Progenitor cell of endocrine pancreas (in vitro differentiated cells): Measurements from ENCODE around the gene MAD1L1. TPM values are rescaled to one million over a fixed set of nuclear protein-coding genes. Genes with fewer than 3 reads are reported as not detected.

ENCODE experiments used
- DNase-seq: peaks from one replicate; pipeline ENCODE4 v3.0.0; 2021; ENCODE audit warnings: low spot score; ENCODE audit not compliant: unreplicated experiment
- H3K27ac Mint-ChIP-seq: 2 replicates; pipeline ENCODE4 v1.8.0; 2021; ENCODE audit warnings: mild to moderate bottlenecking, moderate library complexity, mixed read lengths
- H3K27me3 Mint-ChIP-seq: 2 replicates; pipeline ENCODE4 v1.8.0; 2021; ENCODE audit warnings: mixed read lengths
- H3K36me3 Mint-ChIP-seq: 2 replicates; pipeline ENCODE4 v1.8.0; 2022; ENCODE audit warnings: mixed read lengths; ENCODE audit not compliant: insufficient read depth
- H3K4me1 Mint-ChIP-seq: 2 replicates; pipeline ENCODE4 v1.8.0; 2021; ENCODE audit warnings: low read depth, mixed read lengths
- H3K4me3 Mint-ChIP-seq: 2 replicates; pipeline ENCODE4 v1.8.0; 2021; ENCODE audit warnings: low read depth, mild to moderate bottlenecking, moderate library complexity, mixed read lengths
- H3K9me3 Mint-ChIP-seq: 2 replicates; pipeline ENCODE4 v1.8.0; 2021; ENCODE audit warnings: low read depth, mixed read lengths
- total RNA-seq: library from RNA; stranded (reverse); gene quantifications from 2 replicates; pipeline ENCODE4 v1.2.1, GENCODE V29; 2021
- TF ChIP-seq, protein P1 (sequence below): fragments of 200-600 bp; sonication (generic); IDR thresholded peaks from one replicate; pipeline ENCODE4 v1.5.0; 2021; ENCODE audit warnings: antibody characterized with exemption, mild to moderate bottlenecking; ENCODE audit not compliant: unreplicated experiment

The MAD1L1 gene
- total RNA-seq, 1 donor from 2014 or later, result 49.8 TPM

DNA sequence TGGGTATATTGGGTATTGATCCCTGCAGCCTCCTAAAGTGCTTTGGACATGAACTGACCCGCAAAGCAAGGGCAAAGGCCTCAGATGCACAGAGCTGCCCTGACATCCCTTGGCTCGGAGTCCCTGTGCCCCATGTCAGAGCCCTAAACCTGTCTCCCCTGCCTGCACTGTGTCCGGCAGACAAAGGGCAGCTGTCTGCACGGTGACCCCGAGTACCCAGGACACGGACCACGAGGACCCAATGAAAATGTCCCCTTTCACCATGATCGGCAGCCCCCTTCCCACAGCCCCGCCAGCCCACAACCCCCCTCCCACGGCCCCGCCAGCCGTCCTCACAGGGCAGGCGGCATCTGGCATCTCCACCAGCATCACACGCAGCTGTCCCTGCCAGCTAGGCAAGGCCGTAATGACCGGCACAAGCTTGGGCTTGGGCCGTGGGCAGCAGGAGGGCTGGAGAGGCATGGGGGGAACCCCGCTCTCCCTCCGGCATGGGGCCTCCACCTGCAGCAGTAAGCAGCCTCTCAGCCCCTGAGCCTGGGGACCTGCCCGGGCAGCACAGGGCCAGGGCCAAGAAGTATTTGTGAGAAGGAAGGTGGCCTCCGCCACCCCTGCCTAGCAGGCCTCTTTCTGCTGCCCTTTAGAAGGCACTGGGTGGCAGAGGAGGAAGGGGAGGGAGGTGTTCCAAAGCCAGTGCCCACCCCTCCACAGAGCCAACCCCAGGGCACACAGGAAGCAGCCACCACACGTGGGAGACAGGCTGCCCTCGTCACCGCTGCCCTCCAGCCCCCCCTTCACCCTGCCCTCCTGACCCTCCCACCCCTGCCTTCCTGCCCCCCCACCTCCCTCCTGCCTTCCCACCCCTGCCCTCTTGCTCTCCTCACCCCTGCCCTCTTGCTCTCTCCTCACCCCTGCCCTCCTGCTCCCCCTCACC, 19.4 kb upstream of the MAD1L1 start:
- no peaks in the 10 kb centered on the region for H3K9me3 Mint-ChIP-seq
- H3K4me3 Mint-ChIP-seq, result no peak overlapping the region
- H3K4me1 Mint-ChIP-seq, result no peaks in the 10 kb centered on the region
- TF ChIP-seq, protein P1, sequence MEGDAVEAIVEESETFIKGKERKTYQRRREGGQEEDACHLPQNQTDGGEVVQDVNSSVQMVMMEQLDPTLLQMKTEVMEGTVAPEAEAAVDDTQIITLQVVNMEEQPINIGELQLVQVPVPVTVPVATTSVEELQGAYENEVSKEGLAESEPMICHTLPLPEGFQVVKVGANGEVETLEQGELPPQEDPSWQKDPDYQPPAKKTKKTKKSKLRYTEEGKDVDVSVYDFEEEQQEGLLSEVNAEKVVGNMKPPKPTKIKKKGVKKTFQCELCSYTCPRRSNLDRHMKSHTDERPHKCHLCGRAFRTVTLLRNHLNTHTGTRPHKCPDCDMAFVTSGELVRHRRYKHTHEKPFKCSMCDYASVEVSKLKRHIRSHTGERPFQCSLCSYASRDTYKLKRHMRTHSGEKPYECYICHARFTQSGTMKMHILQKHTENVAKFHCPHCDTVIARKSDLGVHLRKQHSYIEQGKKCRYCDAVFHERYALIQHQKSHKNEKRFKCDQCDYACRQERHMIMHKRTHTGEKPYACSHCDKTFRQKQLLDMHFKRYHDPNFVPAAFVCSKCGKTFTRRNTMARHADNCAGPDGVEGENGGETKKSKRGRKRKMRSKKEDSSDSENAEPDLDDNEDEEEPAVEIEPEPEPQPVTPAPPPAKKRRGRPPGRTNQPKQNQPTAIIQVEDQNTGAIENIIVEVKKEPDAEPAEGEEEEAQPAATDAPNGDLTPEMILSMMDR, result no peak
- H3K27ac Mint-ChIP-seq, result no peak overlapping the region
- DNase-seq, result no peak
- H3K36me3 Mint-ChIP-seq, result peaks cover 2% of the 10 kb centered on the region
- H3K27me3 Mint-ChIP-seq, result no peaks in the 10 kb centered on the region

DNA sequence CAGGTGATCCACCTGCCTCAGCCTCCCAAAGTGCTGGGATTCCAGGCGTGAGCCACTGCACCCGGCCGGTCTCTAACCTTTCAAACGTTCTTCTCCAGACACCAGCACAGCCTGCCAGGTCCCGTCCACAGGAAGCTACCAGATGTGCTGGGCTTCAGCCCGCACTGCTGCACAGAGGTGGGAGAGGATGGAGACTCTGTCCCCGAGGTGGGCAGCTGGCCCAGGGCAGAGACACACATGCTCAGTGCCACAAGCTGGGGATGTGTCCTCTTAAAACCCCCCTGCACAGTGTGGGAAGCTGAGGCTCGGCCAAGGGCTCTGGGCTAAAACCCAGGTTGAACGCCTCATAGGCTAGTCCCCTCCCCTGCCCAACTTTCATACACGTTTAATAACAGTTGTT, 18.6 kb upstream of the MAD1L1 start:
- H3K4me1 Mint-ChIP-seq, result no peaks in the 10 kb centered on the region
- no peak for DNase-seq
- peaks cover 2% of the 10 kb centered on the region for H3K36me3 Mint-ChIP-seq
- no peaks in the 10 kb centered on the region for H3K9me3 Mint-ChIP-seq
- TF ChIP-seq, protein P1, result no peak
- no peak overlapping the region for H3K27ac Mint-ChIP-seq
- no peak overlapping the region for H3K4me3 Mint-ChIP-seq
- no peaks in the 10 kb centered on the region for H3K27me3 Mint-ChIP-seq

DNA sequence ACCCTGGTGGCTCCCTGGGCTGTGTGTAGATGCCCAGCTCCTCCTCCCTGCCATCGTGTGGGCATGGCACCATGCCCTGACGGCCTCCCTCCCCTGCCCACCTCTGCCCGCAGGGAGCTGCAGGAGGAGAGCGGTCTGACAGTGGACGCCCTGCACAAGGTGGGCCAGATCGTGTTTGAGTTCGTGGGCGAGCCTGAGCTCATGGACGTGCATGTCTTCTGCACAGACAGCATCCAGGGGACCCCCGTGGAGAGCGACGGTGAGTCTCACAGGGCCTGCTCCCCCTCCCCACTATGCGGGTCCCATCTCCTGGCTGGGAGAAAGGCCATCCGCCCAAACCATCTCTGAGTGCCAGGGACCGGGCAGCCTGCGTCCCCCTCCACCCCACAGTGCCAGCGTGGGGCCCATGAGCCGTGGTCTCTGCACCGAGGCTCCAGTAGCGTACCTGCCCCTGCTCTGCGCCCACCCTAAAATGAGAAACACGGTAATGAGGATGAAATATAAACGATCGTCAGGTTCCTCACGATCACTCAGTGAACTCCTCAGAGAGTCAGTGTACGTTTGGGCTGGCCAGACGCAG, 17.1 kb upstream of the MAD1L1 start:
- TF ChIP-seq, protein P1, result no peak
- no peak overlapping the region for H3K27ac Mint-ChIP-seq
- no peaks in the 10 kb centered on the region for H3K9me3 Mint-ChIP-seq
- no peak overlapping the region for H3K4me3 Mint-ChIP-seq
- DNase-seq, result no peak
- no peaks in the 10 kb centered on the region for H3K36me3 Mint-ChIP-seq
- no peaks in the 10 kb centered on the region for H3K4me1 Mint-ChIP-seq
- H3K27me3 Mint-ChIP-seq, result no peaks in the 10 kb centered on the region

DNA sequence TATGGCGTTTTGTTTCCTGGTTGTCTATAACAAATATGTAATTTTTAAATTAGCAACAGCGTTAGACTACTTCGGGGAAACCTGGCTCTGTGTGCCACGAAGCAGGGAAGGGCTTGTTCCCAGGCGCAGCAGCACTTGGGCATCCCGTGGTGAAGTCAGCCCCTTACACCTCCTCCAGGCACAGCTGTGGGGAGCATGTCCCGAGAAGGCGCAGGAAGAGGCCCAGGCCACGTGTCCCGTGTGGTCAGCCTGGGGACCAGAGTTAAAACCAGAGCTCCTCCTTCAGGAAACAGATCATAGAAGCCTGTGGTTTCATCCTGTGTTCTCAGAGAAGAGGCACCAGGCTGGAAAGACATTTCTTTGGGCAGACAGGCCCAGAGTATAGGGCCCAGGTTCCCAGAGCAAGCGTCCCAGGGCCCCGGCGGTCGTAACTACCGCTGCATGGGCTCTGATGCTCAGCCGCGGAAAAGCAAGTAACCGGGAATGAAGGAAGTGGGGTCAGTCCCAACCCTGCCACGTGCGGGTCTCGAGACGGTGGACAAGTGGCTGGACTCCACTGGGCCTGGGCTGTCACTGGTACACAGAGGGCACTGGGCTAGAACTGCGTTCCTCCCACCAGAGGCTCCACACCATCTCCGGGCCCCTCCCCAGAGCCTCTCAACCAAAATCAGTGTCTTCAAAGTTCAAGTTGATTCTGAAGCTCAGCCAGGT, 16.4 kb upstream of the MAD1L1 start:
- TF ChIP-seq, protein P1, result no peak
- no peaks in the 10 kb centered on the region for H3K9me3 Mint-ChIP-seq
- H3K4me3 Mint-ChIP-seq, result no peak overlapping the region
- no peaks in the 10 kb centered on the region for H3K36me3 Mint-ChIP-seq
- H3K4me1 Mint-ChIP-seq, result no peaks in the 10 kb centered on the region
- DNase-seq, result no peak
- H3K27ac Mint-ChIP-seq, result no peak overlapping the region
- no peaks in the 10 kb centered on the region for H3K27me3 Mint-ChIP-seq
